Activated naive CD4-positive, alpha-beta T cell treated with anti-CD3 and anti-CD28 coated beads for 36 hours (primary cell): ENCODE results near the gene THSD8. TPM values are rescaled to one million over a fixed set of nuclear protein-coding genes. Genes with fewer than 3 reads are reported as not detected.
"Not testable (repeated sequence)": the region's sequence is repeated elsewhere in the genome, so short reads cannot be mapped to it uniquely, and the experiment has no call there.

Source experiments
- CTCF ChIA-PET: fragments of 350-600 bp; sonication (Branson Sonifier 250); formaldehyde crosslinking; loops from one replicate; lab custom pipeline; 2021; ENCODE audit warnings: antibody characterized with exemption; lab: Charles Lee
- DNase-seq: peaks from one replicate; pipeline ENCODE4 v3.0.0-alpha.2; 2020
- H3K27ac Mint-ChIP-seq: one replicate; pipeline ENCODE4 v1.8.0; 2021; ENCODE audit warnings: mild to moderate bottlenecking, mixed read lengths
- H3K27me3 Mint-ChIP-seq: one replicate; pipeline ENCODE4 v1.8.0; 2021; ENCODE audit warnings: low read depth, mixed read lengths
- H3K36me3 Mint-ChIP-seq: one replicate; pipeline ENCODE4 v1.8.0; 2021; ENCODE audit warnings: low read depth, mixed read lengths
- H3K4me1 Mint-ChIP-seq: one replicate; pipeline ENCODE4 v1.8.0; 2021; ENCODE audit warnings: low read depth, mixed read lengths
- H3K4me3 Mint-ChIP-seq: one replicate; pipeline ENCODE4 v1.8.0; 2021; ENCODE audit warnings: mild to moderate bottlenecking, moderate library complexity, mixed read lengths
- H3K9me3 Mint-ChIP-seq: one replicate; pipeline ENCODE4 v1.8.0; 2021; ENCODE audit warnings: mixed read lengths
- intact Hi-C: fragments of 100-400 bp; cut with micrococcal nuclease; formaldehyde crosslinking; loops from one replicate; pipeline ENCODE4 v1.15.1; 2023
- total RNA-seq, 2 experiments: library from RNA; stranded (reverse); gene quantifications; one replicate each; pipeline ENCODE4 v1.2.3, GENCODE V29; 2021

THSD8 gene
- total RNA-seq, 2 experiments from 2014 or later = 41.4 to 43.2 TPM

DNA sequence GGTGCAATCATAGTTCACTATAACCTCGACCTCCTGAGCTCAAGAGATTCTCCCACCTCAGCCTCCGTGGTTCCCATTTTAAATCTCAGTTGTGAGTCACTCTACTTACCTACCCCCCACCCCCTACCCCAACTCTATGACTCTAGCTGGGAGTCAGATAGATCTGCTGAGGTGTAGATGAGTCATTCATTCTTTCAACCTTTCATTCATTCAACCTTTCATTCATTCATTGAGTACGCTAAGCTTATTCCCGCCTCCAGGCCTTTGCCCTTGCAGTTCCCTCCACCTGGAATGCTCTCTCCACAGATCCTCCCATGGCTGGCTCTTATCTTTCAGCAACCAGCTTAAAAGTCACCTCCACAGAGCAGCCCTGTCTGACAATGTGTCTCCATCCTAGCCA is 35.4 kb downstream of the THSD8 start:
- peaks cover 72% of the 10 kb centered on the region for H3K27me3 Mint-ChIP-seq
- CTCF ChIA-PET = interaction anchor here (0.6 to 1.5 kb wide), 9 partner anchors 10 to 128 kb away, joined by 3 to 6 read pairs (median 5); no protein-coding TSS in a partner anchor
- H3K4me1 Mint-ChIP-seq = peaks cover 39% of the 10 kb centered on the region
- no peaks in the 10 kb centered on the region for H3K9me3 Mint-ChIP-seq
- no peak overlapping the region for H3K4me3 Mint-ChIP-seq
- peak; percentile 22 for DNase-seq
- intact Hi-C loops = no loop called here
- H3K27ac Mint-ChIP-seq = no peak overlapping the region
- no peaks in the 10 kb centered on the region for H3K36me3 Mint-ChIP-seq

GRCh38 chr19:12838182-12838885 is 36.5 kb downstream of the THSD8 start, which contains the start of gene MAST1:
Gene MAST1, plus strand, starts transcription at chr19:12838515. Its CDS starts 58 bp downstream, at chr19:12838573.
- no peaks in the 10 kb centered on the region for H3K9me3 Mint-ChIP-seq
- CTCF ChIA-PET = interaction anchor here (0.6 to 1.5 kb wide), 3 partner anchors 8 to 73 kb away, joined by 6 read pairs; no protein-coding TSS in a partner anchor
- no peak within 1 kb of the TSS for H3K27ac Mint-ChIP-seq
- H3K4me1 Mint-ChIP-seq = peaks cover 32% of the 10 kb centered on the region
- intact Hi-C loops = no loop called here
- peaks cover 71% of the 10 kb centered on the region for H3K27me3 Mint-ChIP-seq
- peak; percentile 58 for DNase-seq
- H3K4me3 Mint-ChIP-seq = peak within 1 kb of the TSS; percentile 59
- no peaks in the 10 kb centered on the region for H3K36me3 Mint-ChIP-seq

DNA sequence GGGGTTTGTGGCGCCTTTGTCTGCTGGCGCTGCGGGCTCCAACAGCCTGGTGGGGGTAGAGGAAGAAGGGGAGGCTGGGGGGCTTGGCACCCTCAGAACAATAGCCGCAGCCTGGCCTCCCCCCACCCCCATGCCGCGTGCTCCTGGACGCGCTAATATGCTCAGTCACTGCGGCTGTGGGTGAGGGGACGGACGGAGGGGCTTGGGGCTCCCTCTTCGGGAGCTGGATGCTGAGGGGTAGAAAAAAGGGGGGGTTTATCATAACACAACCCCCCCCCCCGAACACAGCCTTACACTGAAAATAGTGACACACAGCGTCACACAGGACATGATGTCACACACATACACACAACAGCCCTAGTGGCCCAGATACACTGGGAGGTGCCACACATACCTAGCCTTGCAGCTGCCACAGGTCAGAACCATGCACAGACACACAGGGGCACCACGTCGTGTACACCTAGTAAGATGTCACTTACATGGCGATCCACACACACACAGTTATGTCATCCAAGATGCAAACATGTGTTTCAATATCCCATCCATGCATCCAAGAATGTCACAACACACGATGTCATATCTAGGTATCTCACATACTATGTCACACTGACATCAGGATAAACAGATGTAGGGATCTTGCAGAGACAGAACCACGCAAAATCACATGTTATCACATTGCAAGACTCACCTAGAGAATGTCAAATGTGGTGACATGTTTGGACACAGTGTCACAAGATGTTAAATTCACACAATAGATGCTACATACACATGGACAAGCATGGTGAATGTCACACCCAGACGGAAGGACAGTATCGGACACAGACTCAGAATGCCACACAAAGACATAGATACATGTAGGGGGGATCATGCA is 37.3 kb downstream of the THSD8 start:
- CTCF ChIA-PET = interaction anchor here (0.6 kb wide), 1 partner anchor 10 kb away, joined by 6 read pairs; no protein-coding TSS in a partner anchor
- DNase-seq = peak; percentile 44
- intact Hi-C loops = no loop called here
- Mint-ChIP-seq H3K27me3 (peaks cover 74% of the 10 kb centered on the region), H3K9me3 (no peaks in the 10 kb centered on the region), H3K36me3 (no peaks in the 10 kb centered on the region), H3K27ac (no peak overlapping the region), H3K4me3 (peak overlapping the region; percentile 51), H3K4me1 (peaks cover 31% of the 10 kb centered on the region)

DNA sequence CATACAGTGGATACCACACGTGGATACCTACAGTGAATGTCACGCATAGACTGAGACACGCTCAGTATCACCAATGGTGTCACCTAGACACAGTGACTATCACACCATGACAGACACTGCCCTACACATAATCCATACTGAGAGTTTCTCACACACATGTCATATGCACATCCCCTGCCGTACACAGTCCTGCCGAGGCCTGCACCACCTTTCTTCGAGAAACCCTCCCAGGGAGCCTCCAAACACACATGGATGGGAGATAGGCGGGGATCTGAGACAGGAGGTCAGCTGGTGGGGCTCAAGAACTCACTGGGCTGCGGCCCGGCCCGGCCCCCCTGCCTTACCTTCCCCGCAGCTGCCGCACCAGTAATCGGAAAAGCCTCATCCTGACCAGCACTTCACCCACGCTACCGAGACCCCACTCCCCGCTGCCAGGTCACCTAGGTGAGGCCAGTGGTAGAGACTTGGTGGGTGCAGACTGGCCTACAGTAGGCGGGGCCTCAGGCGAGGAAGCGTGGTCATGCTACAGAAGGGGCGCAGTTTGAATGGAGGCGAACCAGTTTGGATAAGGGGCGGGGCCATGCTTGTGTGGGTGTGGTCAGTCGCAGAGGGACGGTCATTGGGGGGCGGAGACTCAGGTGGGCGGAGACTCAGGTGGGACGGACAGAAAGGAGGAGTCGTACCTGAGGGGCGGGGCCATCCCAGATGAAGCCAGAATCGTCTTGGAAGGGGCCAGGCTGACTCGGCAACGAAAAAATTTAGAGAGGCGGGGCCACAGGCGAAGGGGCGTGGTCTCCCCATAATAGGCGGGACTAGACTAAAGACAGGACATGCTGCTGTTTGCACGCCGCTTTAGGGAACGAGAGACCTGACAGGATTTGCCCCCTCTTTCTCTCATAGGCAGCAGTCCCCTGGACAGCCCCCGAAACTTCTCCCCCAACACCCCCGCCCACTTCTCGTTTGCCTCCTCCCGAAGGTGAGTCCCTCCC is 38.5 kb downstream of the THSD8 start:
- Mint-ChIP-seq H3K27ac (no peak overlapping the region), H3K4me3 (no peak overlapping the region)

DNA sequence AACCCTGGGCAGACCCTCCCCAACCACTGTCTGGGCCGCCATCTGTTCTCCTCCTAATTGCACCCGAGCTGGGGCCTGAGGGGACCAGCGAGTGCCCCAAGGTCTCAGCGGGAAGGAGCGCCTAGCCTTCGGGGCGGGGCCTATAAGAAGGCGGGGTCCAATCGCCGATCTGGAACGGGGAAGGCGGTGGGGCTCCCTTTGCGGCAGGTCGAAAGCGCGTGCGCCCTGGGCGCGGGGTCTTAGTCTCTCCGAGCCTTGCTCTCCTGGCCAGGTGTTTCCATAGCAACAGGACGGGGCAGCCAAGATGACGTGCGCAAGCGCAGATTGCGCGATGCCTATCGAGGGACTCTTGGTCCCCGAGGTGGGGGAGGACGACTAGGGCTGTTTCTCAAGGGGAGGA is 39.2 kb downstream of the THSD8 start:
- H3K27ac Mint-ChIP-seq = no peak overlapping the region
- H3K4me1 Mint-ChIP-seq = peaks cover 26% of the 10 kb centered on the region
- H3K9me3 Mint-ChIP-seq = no peaks in the 10 kb centered on the region
- CTCF ChIA-PET = interaction anchor here (0.8 kb wide), 1 partner anchor 75 kb away, joined by 5 read pairs; no protein-coding TSS in a partner anchor
- no peak for DNase-seq
- intact Hi-C loops = no loop called here
- peaks cover 64% of the 10 kb centered on the region for H3K27me3 Mint-ChIP-seq
- no peak overlapping the region for H3K4me3 Mint-ChIP-seq
- H3K36me3 Mint-ChIP-seq = no peaks in the 10 kb centered on the region

More for the DNA sequence above, 38.5 kb downstream of the THSD8 start:
- CTCF ChIA-PET = no interaction called here
- intact Hi-C loops = loop anchor here (1.0 kb wide), 1 partner anchor 65 kb away; the partner anchor contains the start of gene HOOK2
- Mint-ChIP-seq H3K36me3 (no peaks in the 10 kb centered on the region), H3K4me1 (peaks cover 26% of the 10 kb centered on the region), H3K9me3 (no peaks in the 10 kb centered on the region), H3K27me3 (peaks cover 69% of the 10 kb centered on the region)
- DNase-seq = peak; percentile 67

DNA sequence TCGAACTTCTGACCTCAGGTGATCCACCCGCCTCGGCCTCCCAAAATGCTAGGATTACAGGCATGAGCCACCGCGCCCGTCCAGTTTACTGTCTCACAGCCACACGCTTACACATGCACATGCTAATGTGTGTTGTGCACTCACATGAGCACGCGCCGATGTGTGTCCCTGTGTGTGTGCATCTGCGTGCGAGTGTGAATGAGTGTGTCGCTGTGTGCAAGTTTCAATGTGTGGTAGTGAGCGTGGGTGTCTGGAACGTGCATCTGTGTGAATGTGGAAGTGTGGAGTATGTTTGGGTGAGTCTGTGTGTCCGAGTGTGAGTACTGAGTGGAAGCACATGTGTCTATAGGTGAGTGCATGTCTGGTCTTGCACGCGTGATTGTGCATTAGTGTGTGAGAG is 40.6 kb downstream of the THSD8 start:
- no peak overlapping the region for H3K27ac Mint-ChIP-seq
- H3K9me3 Mint-ChIP-seq = no peaks in the 10 kb centered on the region
- CTCF ChIA-PET = no interaction called here
- peaks cover 55% of the 10 kb centered on the region for H3K27me3 Mint-ChIP-seq
- intact Hi-C loops = no loop called here
- no peak overlapping the region for H3K4me3 Mint-ChIP-seq
- H3K36me3 Mint-ChIP-seq = no peaks in the 10 kb centered on the region
- peaks cover 25% of the 10 kb centered on the region for H3K4me1 Mint-ChIP-seq
- DNase-seq = no peak

DNA sequence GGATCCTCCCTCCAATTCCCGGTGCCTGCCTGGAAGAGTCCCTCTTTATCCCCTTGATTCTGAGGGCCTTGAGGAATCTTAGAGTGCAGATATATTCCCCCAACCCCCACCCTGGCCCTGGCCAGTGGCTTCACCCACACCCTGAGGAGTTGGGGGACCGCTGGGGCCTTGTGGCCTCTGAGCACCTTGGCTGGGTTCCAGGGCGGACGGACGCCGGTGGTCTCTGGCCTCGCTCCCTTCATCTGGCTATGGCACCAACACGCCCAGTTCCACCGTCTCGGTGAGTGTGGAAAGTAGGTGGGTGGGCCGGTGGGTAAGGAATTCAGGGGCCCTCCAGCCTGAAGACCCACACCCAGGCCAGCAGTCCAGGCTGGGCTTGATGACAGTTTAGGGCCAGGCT is 41.5 kb downstream of the THSD8 start:
- Mint-ChIP-seq H3K27ac (no peak overlapping the region), H3K9me3 (no peaks in the 10 kb centered on the region), H3K4me3 (no peak overlapping the region), H3K4me1 (peaks cover 23% of the 10 kb centered on the region), H3K27me3 (peaks cover 51% of the 10 kb centered on the region), H3K36me3 (no peaks in the 10 kb centered on the region)
- no peak for DNase-seq
- CTCF ChIA-PET = interaction anchor here (0.6 to 1.5 kb wide), 3 partner anchors 83 to 268 kb away, joined by 3 read pairs; no protein-coding TSS in a partner anchor
- intact Hi-C loops = no loop called here

DNA sequence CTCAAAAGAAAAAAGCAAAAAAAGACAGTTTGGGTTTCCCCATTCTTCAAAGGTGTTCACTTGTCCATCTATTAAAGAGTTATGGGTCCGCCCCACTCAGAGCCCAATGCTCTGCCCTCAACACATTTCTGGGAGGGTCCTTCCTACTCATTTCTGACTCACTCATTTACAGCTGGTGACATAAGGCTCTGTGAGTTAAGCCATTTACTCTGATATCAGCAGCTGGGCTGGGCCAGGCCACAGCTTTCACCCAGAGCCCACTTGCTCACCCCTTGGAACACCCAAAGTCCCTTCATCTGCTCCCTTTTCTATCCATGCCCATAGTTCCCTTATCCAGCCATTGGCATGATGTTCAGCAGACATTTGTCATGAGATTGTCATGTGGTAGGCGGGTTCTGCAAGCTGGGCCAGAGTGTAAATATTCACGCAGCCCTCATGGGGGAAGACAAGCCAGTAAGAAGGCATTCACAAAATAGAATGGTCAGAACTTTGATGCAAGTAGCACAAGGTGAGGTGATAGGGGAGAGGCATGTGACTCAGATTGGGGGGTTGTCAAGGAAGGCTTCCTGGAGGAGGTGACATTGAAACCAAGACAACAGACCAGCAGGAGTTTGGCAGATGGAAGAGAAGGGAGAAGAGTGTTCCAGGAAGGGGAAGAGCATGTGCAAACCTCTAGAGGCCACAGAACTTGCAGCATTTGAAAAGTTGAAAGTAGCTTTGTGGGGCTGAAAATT is 42.3 kb downstream of the THSD8 start:
- peaks cover 21% of the 10 kb centered on the region for H3K4me1 Mint-ChIP-seq
- H3K27me3 Mint-ChIP-seq = peaks cover 49% of the 10 kb centered on the region
- intact Hi-C loops = no loop called here

DNA sequence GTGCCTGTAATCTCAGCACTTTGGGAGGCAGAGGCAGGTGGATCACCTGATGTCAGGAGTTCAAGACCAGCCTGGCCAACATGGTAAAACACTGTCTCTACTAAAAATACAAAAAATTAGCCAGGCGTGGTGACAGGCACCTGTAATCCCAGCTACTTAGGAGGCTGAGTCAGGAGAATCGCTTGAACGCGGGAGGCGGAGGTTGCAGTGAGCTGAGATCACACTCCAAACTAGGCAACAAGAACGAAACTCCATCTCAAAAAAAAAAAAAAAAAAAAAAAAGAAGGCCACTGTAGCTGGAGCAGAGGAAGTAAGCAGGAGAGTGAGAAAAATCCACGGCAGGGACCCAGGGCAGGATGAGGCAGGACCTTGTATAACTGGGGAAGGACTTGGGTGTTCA is 44.7 kb downstream of the THSD8 start:
- not testable (repeated sequence) for H3K27ac Mint-ChIP-seq, H3K9me3 Mint-ChIP-seq

More for the DNA sequence above, 42.3 kb downstream of the THSD8 start:
- H3K9me3 Mint-ChIP-seq = no peaks in the 10 kb centered on the region
- H3K27ac Mint-ChIP-seq = no peak overlapping the region
- DNase-seq = no peak
- H3K4me3 Mint-ChIP-seq = no peak overlapping the region
- CTCF ChIA-PET = interaction anchor here (0.6 to 1.5 kb wide), 3 partner anchors 84 to 115 kb away, joined by 3 read pairs; no protein-coding TSS in a partner anchor
- H3K36me3 Mint-ChIP-seq = no peaks in the 10 kb centered on the region

DNA sequence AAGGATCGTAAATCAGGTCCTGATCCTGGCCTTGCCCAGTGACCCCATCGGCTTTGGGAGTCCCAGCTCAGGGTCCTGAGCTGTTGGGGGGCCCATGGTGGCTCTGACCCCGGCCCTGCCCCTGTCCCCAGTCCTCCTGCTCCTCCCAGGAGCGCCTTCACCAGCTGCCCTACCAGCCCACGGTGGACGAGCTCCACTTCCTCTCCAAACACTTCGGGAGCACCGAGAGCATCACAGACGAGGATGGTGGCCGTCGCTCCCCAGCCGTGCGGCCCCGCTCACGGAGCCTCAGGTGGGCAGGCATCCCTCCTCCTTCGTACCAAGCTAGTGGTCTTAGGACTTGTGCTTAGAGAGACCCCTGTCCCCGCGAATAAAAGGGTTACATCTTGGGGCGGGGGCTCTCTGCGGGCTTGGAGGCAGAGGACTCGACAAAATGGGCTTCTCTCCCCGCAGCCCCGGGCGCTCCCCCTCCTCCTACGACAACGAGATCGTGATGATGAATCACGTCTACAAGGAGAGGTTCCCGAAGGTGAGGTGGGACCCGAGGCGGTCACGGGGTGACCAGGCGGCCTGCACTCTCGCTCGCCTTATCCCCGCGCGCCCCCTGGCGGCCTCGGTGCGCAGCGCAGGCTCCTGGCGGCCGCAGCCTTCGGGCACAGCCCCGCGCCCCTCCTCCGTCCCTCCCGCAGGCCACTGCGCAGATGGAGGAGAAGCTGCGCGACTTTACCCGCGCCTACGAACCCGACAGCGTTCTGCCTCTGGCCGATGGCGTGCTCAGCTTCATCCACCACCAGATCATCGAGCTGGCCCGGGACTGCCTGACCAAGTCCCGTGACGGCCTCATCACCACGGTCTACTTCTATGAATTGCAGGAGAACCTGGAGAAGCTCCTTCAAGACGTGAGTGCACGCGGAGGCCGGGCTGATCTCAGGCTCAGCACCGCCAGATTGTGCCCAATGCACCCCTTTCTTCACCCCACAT is 45.6 kb downstream of the THSD8 start:
- intact Hi-C loops = loop anchor here (1.0 to 2.0 kb wide), 3 partner anchors 51 to 87 kb away; no protein-coding TSS in a partner anchor
- no peaks in the 10 kb centered on the region for H3K36me3 Mint-ChIP-seq
- peak; percentile 87 for DNase-seq
- H3K27me3 Mint-ChIP-seq = peaks cover 21% of the 10 kb centered on the region
- H3K4me1 Mint-ChIP-seq = peaks cover 3% of the 10 kb centered on the region
- CTCF ChIA-PET = interaction anchor here (0.6 to 3.7 kb wide), 46 partner anchors 10 to 289 kb away, joined by 3 to 60 read pairs (median 4); partner anchors contain the start of genes RNASEH2A and RTBDN
- H3K27ac Mint-ChIP-seq = no peak overlapping the region
- H3K9me3 Mint-ChIP-seq = no peaks in the 10 kb centered on the region
- peak overlapping the region; percentile 36 for H3K4me3 Mint-ChIP-seq

More for the DNA sequence above, 44.7 kb downstream of the THSD8 start:
- CTCF ChIA-PET = interaction anchor here (0.6 to 3.7 kb wide), 27 partner anchors 9 to 783 kb away, joined by 3 to 60 read pairs (median 5); partner anchors contain the start of gene RTBDN
- not testable (repeated sequence) for H3K36me3 Mint-ChIP-seq, H3K4me3 Mint-ChIP-seq, DNase-seq, H3K4me1 Mint-ChIP-seq
- intact Hi-C loops = loop anchor here (1.0 to 2.0 kb wide), 3 partner anchors 50 to 86 kb away; no protein-coding TSS in a partner anchor
- H3K27me3 Mint-ChIP-seq = peaks cover 26% of the 10 kb centered on the region
